ENCODE data around the gene FAM219B. TPM values are rescaled to one million over a fixed set of nuclear protein-coding genes. Genes with fewer than 3 reads are reported as not detected.
"Not testable (repeated sequence)": the region's sequence is repeated elsewhere in the genome, so short reads cannot be mapped to it uniquely, and the experiment has no call there.

FAM219B gene
- total RNA-seq, 6 experiments from 2014 or later: 40.6 to 61.4 (median 51.8) TPM

DNA sequence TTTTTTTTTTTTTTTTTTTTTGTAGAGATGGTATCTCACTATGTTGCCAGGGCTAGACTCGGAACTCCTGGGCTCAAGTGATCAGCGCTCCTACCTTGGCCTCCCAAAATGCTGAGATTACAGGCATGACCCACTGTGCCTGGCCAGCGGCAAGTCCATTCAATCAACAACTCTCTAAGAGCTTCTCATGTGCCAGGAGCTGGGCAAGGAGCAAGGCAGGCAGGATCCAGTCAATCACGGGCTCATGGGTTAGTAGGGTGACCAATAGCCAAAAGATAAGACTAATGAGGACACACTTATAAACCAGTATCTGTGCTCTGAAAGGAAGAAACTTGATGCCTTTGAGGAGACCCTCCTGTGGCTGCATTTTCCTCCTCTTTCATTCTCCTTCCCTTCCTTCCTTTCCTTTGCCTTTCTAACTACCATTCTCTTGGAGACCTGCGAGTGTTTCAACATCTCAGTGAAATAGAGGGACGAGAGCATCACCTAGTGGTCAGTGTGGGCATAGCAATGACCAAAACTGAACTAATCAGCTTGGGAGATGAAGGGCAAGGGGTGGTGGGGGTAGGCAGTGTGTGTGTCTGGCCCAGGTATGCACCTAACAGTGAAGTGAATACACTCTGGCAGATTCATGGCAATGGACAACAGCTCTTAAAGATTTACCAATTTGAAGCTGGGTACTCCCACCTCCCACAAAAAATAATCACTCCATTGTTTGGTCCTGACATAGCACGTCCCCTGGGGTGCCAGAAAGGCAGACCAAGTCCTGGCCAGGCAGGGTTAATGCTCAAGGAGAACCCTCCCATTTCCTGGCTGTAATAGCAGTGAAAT is 43.6 kb upstream of the FAM219B start:
- H3K27ac Mint-ChIP-seq: no peak overlapping the region
- no peaks in the 10 kb centered on the region for H3K36me3 Mint-ChIP-seq (ENCODE audit: low read depth)
- H3K27me3 Mint-ChIP-seq (ENCODE audit: insufficient read depth): no peaks in the 10 kb centered on the region; the same call in 1 of the 2 replicates
- peak; percentile 98 for TF ChIP-seq CTCF (IDR thresholded peaks at IDR 0.05)
- no peak overlapping the region for H3K4me3 Mint-ChIP-seq
- H3K9me3 Mint-ChIP-seq: no peaks in the 10 kb centered on the region
- peaks cover 5% of the 10 kb centered on the region; the same call in 1 of the 2 replicates for H3K4me1 Mint-ChIP-seq (ENCODE audit: low read depth)
- DNase-seq: peak; percentile 63

DNA sequence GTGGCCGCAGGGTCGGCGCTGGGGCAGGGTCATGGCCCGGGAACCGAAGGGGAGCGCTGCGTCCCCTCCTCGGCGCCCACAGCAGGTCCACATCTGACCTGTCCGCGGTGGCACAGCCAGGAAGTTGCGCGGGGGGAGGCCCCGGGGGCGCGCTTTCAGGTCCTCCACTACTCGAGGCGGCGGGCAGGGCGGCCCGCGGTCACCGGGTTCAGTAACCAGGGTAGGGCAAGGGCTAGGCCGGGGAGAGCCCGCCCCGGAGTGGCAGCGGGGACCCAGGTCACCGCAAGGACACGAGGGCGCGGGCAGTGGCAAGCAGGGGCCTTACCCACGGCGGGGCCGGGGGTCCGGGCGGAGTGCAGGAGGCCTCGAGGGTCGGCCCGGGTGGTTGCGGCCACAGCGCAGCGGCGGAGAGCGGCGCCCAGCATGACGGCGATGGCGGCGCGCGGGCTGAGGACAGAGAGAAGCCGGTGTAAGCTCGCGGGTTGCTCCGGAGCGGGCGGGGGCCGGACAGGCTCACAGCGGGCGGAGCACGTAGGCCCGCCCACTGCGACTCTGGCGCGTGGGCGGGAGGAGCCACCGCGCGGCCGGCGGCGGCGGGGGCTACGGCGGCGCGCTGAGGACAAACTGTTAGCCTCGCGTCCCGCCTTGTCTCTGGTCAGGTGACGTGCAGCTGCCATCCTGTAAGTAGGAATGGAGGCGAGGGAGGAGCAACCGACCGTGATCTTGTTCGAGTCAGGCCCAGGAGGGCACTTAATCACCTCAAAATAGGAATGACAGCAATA is 31.1 kb upstream of the FAM219B start, which contains the start of gene COX5A:
COX5A (minus strand) TSS at position 484 of the 782 bp plus-strand sequence; CDS start at position 425, 59 bp downstream.
- Mint-ChIP-seq H3K27me3 (ENCODE audit: insufficient read depth) (peaks cover 3% of the 10 kb centered on the region; the same call in 1 of the 2 replicates), H3K4me1 (ENCODE audit: low read depth) (peaks cover 15% of the 10 kb centered on the region), H3K9me3 (no peaks in the 10 kb centered on the region), H3K36me3 (ENCODE audit: low read depth) (peaks cover 4% of the 10 kb centered on the region; the same call in 1 of the 2 replicates), H3K27ac (peak within 1 kb of the TSS; percentile 90), H3K4me3 (peak within 1 kb of the TSS; percentile 94)
- peak; percentile 94 for DNase-seq
- TF ChIP-seq CTCF (IDR thresholded peaks at IDR 0.05): no peak

DNA sequence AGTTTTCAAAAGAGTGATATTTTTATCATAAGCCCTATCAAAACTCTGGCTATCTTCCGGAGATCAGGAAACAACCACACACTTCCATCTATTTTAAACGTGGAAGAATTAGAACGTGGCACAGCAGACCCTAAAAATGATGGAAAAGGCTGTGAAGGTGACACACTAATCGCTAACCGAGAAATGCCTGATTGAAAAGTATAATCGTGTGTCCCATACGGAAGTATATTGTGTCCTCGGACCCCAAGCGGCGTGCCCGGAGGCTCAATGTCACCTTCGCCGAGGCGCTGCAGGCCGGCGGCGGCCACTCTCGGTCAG is 30.6 kb upstream of the FAM219B start:
- TF ChIP-seq CTCF (IDR thresholded peaks at IDR 0.05): no peak
- H3K9me3 Mint-ChIP-seq: no peaks in the 10 kb centered on the region
- no peak for DNase-seq
- peaks cover 3% of the 10 kb centered on the region; the same call in 1 of the 2 replicates for H3K27me3 Mint-ChIP-seq (ENCODE audit: insufficient read depth)
- peak overlapping the region; percentile 94 for H3K4me3 Mint-ChIP-seq
- H3K27ac Mint-ChIP-seq: peak overlapping the region; percentile 90
- H3K4me1 Mint-ChIP-seq (ENCODE audit: low read depth): peaks cover 15% of the 10 kb centered on the region
- H3K36me3 Mint-ChIP-seq (ENCODE audit: low read depth): peaks cover 4% of the 10 kb centered on the region; the same call in 1 of the 2 replicates

- H3K27ac Mint-ChIP-seq; DNase-seq; H3K9me3 Mint-ChIP-seq; H3K27me3 Mint-ChIP-seq (ENCODE audit: insufficient read depth); H3K36me3 Mint-ChIP-seq (ENCODE audit: low read depth): not testable (repeated sequence)
- peak; percentile 15; the same call in 1 of the 2 replicates for TF ChIP-seq CTCF (IDR thresholded peaks at IDR 0.05)
- Mint-ChIP-seq H3K4me3 (peak overlapping the region; percentile 56; the same call in 1 of the 2 replicates), H3K4me1 (ENCODE audit: low read depth) (peaks cover 15% of the 10 kb centered on the region)
Observed at GRCh38 chr15:74935193-74935592, 28.5 kb upstream of the FAM219B start.

DNA sequence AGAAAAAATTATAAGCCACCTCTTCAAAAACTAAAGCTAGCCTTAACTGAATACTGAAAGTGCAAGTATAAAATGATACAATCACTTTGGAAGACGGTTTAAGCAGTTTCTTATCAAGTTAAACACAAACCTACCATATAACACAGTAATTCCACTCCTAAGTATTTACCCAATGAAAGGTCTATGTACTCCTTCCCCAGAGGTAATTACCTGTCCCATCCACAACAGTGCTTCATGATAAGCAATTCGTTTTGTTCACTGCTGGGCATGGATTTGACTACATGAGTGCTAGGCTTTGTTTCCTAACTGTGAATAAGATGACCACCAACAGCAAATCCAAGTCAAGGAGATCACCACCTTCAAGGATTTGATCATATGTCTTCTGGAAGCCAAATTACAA is 26.9 kb upstream of the FAM219B start:
- Mint-ChIP-seq H3K9me3 (no peaks in the 10 kb centered on the region), H3K36me3 (ENCODE audit: low read depth) (peaks cover 9% of the 10 kb centered on the region; the same call in 1 of the 2 replicates), H3K27me3 (ENCODE audit: insufficient read depth) (no peaks in the 10 kb centered on the region), H3K4me3 (no peak overlapping the region), H3K27ac (no peak overlapping the region), H3K4me1 (ENCODE audit: low read depth) (peaks cover 15% of the 10 kb centered on the region)
- DNase-seq: no peak
- TF ChIP-seq CTCF (IDR thresholded peaks at IDR 0.05): no peak
